ENCODE results near the gene CYBC1.
A peak's percentile ranks its signal among the peaks of the same experiment; 100 is the strongest.

Gene CYBC1

GRCh38 chr17:82450357-82451106 is at the start of gene CYBC1:
Gene CYBC1, minus strand, starts transcription at chr17:82450752. Its CDS starts 1,498 bp downstream, at chr17:82449254.
- FAIRE-seq, result no peak

DNA sequence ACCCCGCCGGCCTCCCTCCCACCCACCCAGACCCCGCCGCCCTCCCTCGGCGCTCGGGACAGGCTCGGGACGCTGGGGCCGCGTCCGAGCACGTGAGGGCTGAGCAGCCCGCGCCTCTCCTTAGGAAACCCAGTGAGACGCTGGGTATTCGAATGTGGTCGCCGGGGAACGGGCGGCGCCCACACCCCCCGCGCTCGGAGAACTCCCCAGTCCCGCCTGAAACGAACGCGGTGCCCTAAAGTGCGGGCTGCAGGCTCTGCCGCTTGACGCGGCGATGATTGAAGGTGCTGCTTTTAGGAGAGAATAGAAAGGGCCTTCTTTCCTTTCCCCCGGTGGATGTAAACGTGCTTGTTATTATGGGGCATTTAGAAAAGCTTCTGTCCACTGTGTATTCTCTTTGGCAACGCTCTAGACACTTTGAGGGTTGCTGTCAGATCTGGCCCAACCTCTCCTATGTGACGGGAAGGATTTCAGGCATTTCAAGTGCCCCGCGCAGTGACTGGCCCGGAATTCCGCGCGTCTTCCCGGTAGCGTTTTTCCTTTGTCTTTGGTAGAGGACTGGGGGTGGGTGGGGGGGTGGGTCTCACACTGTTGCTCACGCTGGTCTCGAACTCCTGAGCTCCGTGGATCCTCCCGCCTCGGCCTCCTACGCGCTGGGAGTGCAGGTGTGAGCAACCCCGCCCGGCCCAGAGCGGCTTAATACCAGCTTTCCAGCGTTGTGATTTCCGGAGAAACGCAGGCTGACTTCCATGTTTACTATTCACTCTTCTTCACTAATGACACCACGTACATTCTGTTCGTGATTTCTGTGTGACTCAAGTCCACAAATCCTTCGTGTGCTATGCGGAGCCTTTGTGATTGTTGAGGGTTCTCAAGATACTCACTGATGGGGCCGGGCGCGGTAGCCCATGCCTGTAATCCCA is 47.2 kb upstream of the CYBC1 start:
- FAIRE-seq, result no peak

- FAIRE-seq, result no peak
Measured at GRCh38 chr17:82496529-82497434, 46.2 kb upstream of the CYBC1 start.

DNA sequence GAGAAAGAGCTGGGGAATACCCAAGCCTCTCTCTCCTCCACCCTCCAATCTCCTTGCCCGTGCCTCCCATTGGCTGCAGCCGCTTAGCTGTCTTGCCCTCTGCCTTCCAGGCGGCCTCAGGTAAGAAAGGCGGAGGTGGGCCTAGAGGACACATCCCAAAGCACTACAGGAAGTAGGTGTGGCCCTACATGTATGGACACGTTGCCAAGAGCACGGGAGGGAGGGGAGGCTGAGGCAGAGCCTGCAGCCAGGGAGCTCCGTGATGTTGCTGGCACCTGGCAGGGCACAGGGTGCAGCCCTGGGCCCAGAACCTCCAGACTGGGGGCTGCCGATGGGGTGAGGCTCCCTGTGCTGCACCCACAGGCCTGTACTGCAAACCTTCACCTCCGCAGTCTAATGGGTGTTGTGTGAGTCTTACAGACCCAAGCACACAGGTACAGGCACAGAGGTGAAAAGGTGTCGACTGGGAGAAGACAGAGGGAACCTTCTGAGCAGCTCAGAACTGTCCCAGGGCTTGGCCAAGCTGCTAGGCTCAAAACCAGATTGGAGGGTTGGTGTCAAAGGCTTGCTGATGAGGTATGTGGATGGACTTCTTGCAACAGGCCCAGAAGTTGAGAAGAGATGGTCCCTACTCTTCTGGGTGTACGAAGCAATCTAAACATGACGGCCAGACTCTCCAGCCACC is 45.4 kb upstream of the CYBC1 start:
- FAIRE-seq, result no peak

DNA sequence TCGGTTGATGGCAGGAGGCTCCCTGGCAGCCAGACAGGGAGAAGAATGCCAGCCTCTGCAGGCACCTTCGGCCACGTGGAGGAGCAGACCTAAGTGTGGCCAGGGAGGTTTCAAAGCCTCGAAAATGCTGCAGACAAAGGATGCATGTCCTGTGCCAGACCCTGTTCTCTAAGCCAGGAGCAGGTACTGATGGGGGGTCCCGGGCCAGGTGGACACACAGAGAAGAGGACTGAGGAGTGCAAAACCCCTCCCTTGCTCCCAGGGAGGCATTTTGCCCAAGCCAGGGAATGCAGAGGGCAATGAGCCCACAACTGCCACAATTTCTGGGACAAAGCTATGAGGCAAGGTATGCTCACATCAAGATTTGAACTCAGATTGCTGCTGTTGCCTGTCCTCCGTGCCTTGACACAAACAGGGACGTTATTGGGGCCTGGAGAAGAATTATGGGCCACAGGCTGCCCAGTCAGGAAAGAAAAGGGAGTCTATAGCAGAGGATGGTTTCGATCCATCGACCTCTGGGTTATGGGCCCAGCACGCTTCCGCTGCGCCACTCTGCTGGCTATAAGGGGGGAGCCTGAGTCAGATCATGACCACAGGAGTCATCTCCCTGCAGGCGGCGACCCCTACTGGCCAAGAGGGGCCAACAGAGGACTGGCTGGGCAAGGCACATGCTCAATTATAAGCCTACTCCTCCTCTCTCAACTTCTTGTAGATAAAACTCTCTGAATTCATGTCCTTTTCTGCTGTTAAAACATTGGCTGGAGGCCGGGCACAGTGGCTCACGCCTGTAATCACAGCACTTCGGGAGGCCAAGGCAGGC is 43.9 kb upstream of the CYBC1 start:
- peak; percentile 96 for FAIRE-seq

GRCh38 chr17:82493226-82493781 is 42.8 kb upstream of the CYBC1 start:
- FAIRE-seq, result no peak

GRCh38 chr17:82492643-82493225 is 42.2 kb upstream of the CYBC1 start:
- no peak for FAIRE-seq

DNA sequence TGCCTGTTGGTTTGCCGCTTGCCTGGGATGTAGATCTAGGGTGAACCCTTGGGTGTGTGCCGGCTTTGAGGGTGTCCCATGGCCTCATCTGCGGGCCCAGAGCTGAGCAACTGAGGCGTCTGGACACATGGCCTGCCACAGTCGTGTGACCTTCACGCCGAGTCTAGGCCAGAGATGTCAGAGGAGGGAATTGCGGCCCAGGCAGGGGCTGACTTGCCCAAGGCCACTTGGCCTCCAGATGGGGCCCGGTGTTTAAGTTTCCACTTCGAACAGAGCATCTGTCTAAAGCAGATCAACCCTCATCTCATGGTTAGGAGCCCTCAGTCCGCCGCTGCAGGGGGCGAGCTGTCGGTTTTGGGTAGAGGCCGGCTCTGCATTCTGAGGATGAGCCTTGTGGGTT is 41.0 kb upstream of the CYBC1 start:
- no peak for FAIRE-seq

DNA sequence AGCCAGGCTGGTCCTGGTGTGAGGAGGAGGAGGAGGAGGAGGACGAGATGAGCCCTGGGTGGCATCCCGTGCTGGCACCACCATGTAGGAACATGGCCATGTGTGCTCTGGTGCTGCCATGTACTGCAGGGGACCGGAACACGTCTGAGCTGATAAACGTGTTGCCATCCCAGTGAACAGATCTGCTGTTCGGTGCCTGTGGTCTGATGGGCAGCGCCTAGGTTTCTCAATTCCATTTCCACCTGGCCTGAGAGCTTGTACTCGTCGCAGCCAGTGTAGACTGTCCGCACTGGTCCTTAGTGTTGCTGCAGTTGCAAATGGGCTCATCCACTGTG is 40.6 kb upstream of the CYBC1 start:
- FAIRE-seq, result no peak

DNA sequence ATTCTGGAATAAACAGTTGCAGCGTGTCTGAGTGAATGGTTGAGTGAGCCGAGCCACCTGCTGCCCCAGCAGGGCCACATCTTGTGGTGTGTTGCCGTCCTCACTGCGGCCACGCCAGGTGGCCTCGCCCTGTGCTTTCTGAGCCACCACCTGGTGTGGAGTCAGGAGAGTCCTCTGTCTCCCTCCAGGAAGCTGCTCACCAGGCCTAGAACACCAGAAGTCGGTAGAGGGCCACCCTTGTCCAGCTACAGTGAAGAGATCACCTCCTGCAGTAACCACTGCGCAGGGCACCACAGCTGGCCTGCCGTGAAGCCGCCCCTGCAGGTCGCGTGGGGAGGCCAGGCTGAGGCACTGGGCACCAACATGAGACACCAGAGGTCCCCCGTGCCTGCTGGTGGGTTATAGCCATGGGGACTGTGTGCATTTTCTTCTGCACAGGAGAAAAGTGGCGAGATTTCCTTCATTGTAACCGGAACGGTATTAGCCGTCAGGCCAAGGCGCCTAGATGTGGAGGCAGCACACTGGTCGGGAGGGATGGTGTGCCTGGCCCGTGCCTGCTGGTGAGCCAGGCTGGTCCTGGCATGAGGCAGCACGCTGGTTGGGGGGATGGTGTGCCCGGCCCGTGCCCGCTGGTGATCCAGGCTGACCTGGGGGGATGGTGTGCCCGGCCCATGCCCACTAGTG is 40.1 kb upstream of the CYBC1 start:
- no peak for FAIRE-seq

DNA sequence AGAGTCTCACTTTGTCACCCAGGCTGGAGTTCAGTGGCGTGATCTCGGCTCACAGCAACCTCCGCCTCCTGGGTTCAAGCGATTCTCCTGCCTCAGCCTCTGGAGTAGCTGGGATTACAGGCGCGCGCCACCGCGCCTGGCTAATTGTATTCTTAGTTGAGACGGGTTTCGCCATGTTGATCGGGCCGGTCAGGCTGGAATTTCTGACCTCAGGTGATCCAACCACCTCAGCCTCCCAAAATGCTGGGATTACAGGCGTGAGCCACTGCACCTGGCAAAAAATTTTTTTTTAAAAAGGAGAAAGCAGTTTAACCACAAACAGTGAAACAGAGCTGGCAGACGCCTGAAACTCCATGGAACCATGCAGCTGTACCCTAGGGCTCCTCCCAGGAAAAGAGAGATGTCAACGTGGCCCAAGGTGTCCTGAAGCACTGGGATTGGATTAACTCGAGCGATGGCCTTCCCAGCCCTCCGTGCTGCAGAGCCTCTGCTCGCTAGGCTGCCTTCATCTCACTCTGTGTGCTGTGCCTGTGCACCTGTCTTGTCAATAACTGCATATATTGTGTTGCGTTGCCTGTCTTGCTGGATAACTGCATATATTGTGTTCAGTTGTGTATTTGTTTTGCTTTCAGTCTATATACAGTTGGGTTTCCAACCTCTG is 39.4 kb upstream of the CYBC1 start:
- no peak for FAIRE-seq

GRCh38 chr17:82489117-82489516 is 38.6 kb upstream of the CYBC1 start:
- no peak for FAIRE-seq

GRCh38 chr17:82487910-82488309 is 37.4 kb upstream of the CYBC1 start:
- no peak for FAIRE-seq

DNA sequence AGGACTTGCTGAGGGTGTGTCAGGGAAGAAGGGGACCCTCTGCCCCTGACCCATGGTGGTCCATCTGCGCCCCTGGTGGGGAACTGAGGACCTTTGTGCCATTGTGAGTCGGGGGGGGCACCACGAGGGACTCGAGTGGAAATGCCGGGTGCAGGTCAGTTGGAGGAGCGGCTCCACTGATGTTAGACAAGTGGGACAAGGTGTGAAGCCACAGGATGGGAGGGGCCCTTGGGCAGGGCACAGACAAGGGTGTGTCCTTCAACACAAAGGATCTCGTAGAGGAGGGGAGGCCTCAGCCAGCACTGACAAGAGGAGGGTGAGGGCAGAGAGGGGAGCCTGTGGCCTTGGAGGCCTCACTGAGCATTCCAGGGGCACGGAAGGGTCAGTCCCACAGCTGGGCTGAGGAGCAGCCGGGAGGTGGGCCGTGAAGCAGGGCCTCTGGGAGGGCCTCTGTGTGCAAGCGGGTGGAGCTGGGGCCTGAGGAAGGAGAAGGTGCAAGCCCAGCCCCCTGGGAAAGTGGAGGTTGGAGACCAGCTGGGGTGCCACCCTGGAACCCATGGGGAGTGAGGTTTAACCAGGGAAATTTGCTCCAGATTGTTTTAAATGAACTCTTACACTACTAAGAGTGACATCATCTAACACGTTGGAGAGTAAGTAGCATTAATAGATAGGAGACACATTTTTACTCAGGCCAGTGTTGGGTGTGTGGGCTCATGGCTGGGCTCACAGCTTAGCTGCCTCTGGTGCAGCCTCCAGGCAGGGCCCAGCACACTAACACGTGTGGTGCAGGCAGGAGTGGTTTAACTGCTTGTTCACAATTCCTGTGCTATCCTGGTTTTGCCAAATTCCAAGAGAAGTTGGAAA is 35.9 kb upstream of the CYBC1 start:
- no peak for FAIRE-seq

GRCh38 chr17:82483836-82484235 is 33.3 kb upstream of the CYBC1 start:
- FAIRE-seq, result no peak

DNA sequence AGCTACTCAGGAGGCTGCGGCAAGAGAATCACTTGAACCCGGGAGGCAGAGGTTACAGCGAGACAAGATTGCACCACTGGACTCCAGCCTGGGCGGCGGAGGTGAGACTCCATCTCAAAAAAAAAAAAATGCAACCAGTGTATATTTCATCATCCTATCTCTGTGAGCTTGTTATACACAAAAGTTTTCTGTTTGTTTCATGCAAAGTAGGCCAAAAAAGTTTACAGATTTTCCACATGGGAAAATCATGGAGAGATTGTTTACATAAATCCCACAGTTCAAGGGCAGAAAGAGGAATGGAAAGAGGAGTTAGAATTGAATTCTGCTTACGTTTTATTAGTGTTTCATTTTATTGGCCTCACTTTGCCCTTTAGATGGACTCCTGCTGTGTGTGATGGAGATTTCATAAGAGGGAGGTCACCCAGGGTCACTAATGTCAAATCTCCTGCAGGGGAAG is 32.7 kb upstream of the CYBC1 start:
- no peak for FAIRE-seq

GRCh38 chr17:82480318-82480717 is 29.8 kb upstream of the CYBC1 start:
- no peak for FAIRE-seq

DNA sequence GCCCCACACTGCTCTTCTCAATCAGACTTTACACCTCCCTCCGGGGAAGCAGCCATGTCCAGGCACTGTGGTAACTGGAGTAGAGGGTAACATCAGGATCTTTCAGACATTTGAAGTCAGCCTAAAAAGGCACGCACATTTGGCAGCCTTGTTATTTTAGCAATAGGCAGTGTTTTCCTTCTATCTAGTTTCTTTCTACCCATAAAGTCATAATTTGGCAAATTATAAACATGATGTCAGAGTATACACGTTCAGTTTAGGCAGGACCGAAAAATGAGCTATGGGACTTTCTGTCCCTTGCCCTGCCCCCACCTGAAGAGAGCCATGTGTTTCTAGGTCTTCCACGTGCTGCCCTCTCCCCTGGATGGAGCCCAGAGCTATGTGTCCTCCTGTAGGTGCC is 29.1 kb upstream of the CYBC1 start:
- FAIRE-seq, result no peak

DNA sequence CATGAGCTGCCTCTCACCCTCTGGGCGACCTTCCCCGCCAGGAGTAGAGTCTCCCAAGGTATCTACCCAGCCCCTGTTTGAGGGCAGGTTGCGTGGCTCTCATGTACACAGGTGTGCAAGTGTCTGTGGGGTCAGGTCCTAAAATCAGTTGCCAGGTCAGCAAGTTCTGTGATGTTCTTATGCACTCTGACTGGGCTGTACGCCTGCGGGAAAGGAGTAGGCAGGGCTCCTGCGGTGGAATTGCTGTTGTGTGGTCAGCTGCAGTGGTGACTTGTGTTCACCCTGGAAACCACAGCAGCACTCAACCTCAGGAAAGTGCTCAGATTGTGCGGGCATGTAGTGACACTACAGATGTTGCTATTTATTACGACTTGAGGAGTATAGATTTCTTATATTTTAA is 27.4 kb upstream of the CYBC1 start:
- no peak for FAIRE-seq
